HG03135 (cell line): ENCODE results near the gene KIF1B.

ENCODE experiments used
- ATAC-seq: cut with Tn5 transposase; IDR thresholded peaks from one replicate; pipeline ENCODE4 v1.9.1; 2021; ENCODE audit warnings: mild to moderate bottlenecking, moderate library complexity; ENCODE audit not compliant: unreplicated experiment

KIF1B gene, protein sequence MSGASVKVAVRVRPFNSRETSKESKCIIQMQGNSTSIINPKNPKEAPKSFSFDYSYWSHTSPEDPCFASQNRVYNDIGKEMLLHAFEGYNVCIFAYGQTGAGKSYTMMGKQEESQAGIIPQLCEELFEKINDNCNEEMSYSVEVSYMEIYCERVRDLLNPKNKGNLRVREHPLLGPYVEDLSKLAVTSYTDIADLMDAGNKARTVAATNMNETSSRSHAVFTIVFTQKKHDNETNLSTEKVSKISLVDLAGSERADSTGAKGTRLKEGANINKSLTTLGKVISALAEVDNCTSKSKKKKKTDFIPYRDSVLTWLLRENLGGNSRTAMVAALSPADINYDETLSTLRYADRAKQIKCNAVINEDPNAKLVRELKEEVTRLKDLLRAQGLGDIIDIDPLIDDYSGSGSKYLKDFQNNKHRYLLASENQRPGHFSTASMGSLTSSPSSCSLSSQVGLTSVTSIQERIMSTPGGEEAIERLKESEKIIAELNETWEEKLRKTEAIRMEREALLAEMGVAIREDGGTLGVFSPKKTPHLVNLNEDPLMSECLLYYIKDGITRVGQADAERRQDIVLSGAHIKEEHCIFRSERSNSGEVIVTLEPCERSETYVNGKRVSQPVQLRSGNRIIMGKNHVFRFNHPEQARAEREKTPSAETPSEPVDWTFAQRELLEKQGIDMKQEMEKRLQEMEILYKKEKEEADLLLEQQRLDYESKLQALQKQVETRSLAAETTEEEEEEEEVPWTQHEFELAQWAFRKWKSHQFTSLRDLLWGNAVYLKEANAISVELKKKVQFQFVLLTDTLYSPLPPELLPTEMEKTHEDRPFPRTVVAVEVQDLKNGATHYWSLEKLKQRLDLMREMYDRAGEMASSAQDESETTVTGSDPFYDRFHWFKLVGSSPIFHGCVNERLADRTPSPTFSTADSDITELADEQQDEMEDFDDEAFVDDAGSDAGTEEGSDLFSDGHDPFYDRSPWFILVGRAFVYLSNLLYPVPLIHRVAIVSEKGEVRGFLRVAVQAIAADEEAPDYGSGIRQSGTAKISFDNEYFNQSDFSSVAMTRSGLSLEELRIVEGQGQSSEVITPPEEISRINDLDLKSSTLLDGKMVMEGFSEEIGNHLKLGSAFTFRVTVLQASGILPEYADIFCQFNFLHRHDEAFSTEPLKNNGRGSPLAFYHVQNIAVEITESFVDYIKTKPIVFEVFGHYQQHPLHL (N-terminal part only)

DNA sequence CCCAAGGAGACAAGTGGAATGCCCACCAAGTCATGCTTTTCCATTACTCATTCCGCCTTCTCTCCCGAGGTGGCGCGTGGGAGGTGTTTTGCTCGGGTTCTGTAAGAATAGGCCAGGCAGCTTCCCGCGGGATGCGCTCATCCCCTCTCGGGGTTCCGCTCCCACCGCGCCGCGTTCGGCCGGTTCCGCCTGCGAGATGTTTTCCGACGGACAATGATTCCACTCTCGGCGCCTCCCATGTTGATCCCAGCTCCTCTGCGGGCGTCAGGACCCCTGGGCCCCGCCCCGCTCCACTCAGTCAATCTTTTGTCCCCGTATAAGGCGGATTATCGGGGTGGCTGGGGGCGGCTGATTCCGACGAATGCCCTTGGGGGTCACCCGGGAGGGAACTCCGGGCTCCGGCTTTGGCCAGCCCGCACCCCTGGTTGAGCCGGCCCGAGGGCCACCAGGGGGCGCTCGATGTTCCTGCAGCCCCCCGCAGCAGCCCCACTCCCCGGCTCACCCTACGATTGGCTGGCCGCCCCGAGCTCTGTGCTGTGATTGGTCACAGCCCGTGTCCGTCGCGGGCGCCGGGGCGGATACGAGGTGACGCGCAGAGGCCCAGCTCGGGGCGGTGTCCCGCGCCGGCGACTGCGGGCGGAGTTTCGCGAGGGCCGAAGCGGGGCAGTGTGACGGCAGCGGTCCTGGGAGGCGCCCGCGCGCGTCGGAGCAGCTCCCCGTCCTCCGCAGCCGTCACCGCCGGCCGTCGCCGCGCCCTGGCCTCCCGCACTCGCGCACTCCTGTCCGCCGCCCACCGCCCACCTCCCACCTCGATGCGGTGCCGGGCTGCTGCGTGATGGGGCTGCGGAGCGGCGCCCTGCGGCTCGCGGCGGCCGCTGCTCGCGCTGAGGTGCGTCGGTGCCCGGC is at the start of gene KIF1B:
Gene KIF1B, plus strand, starts transcription at position 666 of the 906 bp plus-strand sequence. CDS start 21,759 bp downstream, outside the sequence.
- peak; percentile 94 for ATAC-seq

DNA sequence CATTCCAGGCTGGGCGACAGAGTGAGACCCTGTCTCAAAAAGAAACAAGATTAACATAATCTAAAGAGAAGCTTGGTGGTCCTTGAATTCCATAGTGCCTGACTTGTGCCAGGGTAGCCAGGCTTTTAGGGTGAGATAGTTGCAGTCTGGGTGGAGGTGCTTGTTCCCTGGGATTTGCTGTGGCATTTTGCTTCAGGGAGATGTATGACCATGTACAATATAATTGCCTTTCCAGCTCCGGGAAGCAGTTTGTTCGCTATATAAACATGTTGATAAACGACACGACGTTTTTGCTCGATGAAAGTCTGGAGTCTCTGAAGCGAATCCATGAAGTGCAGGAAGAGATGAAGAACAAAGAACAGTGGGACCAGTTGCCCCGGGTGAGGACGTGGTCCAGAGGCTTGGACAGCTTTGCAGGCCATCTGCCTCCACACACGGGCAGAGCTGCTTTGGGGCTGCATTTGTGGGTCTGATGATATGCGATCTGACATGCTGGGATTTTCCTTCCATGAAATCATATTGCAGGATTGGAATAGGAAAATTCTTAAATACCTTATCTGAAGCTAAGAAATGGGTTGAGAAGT is 49.4 kb upstream of the KIF1B start:
- no peak for ATAC-seq

DNA sequence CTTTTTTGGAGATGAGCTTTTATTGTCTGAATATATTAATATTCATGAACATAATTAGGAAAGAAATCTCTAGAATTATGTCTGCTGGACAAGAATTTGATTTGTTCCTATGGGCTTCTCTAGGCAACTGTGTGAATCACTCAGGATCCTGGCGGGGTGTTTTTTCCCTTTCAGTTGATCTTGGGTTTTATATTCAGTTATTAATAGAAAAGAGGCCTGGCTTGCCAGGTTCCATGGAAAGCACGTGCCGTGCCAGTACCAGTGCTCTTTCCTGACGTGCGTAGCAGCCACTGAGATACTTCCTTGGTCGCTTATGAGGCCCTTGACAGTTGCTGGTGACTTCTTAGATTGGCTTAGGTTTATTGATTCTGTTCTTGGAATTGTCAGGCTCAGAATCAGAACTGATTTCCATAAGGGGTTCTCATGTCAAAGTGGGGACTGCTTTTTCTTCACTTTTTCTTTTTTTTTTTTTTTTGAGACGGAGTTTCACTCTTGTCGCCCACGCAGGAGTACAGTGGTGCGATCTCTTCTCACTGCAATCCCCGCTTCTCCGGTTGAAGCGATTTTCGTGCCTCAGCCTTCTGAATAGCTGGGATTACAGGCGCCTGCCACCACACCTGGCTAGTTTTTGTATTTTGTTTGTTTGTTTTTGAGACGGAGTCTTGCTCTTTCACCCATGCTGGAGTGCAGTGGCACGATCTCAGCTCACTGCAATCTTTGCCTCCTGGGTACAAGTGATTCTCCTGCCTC is 48.7 kb upstream of the KIF1B start:
- ATAC-seq: no peak

DNA sequence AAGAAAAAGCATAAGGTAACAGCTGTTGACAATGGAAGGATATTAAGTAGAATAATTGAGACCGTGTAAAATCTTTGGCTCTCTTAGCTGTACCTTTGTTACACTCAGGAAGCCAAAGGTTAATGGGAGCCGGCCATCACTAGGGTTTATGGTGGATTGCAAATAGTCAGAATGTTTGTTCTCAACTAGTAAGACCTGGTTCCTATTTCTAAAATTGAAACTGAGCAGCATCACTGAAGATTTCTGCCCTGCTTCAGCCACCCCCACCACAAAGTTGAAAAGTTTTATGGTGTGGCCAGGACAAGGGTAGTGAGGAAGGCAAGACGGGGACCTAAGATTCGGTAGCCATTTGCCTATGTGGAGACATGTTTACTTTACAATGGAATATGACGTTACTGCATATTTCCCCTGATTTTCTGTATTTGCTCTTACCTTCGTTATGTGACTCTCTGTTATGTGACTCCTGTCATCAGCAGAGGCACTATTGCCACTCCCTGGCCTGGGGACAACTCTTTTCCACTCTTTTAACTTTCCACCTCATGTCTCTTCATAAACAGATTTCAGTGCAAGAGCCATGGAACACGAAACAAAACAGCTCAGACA is 41.4 kb upstream of the KIF1B start:
- no peak for ATAC-seq

DNA sequence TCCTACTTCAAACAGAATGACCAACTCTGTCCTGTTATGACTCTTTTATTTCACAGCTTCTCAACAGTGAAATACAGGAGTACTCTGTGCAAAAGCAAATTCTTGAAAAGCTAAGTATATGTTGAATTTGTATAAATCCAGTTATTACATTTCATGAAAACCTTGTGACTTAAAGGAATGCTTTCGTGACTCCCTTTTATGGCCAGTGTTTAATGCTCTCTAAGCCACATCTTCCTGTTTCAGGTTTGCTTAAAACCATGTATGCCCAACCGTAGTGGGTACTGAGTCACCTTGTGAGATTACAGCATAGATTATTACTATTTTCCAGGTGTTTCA is 40.2 kb upstream of the KIF1B start:
- ATAC-seq: peak; percentile 61

DNA sequence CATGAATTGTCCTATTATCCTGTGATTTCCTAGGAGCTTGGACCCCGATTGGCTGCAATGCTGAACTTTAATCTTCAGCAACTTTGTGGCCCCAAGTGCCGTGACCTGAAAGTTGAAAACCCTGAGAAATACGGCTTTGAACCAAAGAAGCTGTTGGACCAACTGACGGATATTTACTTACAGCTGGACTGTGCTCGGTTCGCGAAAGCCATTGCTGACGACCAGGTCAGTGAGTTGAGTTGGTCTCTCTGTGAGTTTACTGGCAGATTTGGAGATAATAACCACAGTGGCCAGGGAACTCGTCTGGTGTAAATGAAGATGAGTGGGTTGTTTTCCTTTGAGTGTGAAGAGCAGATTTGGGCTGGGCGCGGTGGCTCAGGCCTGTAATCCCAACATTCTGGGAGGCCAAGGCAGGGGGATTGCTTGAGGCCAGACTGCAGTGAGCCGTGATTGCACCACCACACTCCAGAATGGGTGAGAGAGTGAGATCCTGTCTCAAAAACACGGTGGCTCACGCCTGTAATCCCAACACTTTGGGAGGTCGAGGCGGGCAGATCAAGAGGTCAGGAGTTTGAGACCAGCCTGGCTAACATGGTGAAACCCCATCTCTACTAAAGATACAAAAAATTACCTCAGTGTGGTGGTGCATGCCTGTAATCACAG is 39.1 kb upstream of the KIF1B start:
- ATAC-seq: no peak

DNA sequence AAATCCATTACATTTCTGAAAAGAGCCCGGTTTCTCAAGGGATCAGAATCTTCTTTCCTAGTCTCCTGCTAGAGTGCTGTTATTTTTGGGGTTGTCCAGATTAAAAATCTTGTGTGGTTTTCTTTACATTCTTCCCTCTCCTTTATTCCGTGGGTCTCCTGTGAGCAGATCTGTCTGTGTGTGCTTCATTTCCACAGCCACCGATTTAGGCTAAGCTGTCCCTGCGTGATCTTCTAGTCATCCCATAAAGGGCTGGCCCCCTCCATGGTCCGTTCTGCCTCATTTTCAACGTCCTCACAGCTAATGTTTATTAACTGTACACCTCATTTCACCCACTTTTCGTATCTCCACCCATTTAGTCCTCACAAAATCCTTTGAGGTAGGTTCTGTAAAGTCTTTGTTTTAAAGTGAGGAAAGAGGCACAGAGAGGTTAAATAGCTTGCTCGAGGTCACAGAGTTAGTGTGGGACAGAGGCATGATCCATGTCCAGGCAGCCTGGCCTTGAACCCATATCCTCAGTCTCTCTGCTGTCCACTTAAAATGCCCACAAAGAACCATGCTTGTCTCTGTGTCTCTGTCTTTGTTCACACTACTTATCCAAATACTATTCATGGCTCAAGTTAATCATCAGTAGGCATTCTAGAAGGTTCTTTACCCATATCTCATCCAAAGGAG is 38.2 kb upstream of the KIF1B start:
- ATAC-seq: no peak

DNA sequence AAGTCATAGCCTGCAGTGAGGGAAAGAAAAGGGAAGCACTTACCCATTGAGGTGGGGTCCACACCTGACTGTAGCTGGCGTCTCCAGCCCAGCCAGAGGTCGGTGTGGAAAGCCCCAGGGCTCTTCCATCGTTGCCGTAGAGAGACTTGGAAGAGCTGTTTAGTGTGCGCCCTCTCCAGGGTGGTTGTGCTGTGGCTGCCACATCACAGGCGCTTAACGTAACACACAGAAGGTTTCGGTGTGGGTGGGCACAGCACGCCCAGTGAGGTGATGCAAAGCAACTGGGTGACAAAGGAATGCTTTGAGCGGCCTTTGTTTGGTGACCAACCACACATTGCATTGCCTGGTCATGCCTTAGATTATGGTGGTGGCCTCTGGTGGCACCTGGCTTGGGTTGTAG is 36.8 kb upstream of the KIF1B start:
- no peak for ATAC-seq

DNA sequence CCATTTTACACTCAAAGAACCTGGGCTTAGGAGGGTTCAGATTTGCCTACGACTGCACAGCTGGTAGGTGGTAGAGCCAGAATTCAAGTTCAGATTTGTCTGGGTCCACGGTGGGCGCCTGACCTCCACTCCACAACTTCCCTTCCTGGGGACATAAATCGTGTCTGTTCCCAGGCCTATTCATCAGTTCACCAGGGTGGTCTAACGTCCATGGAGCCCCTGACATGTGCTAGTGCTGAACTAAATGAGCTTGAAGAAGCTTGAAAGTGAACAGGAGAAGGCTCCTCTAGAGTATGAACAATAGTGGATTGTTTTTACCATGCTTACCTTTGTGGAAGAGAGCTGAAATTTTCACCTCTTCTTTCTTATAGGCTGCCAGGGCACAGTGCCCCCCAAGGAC is 32.5 kb upstream of the KIF1B start:
- no peak for ATAC-seq

DNA sequence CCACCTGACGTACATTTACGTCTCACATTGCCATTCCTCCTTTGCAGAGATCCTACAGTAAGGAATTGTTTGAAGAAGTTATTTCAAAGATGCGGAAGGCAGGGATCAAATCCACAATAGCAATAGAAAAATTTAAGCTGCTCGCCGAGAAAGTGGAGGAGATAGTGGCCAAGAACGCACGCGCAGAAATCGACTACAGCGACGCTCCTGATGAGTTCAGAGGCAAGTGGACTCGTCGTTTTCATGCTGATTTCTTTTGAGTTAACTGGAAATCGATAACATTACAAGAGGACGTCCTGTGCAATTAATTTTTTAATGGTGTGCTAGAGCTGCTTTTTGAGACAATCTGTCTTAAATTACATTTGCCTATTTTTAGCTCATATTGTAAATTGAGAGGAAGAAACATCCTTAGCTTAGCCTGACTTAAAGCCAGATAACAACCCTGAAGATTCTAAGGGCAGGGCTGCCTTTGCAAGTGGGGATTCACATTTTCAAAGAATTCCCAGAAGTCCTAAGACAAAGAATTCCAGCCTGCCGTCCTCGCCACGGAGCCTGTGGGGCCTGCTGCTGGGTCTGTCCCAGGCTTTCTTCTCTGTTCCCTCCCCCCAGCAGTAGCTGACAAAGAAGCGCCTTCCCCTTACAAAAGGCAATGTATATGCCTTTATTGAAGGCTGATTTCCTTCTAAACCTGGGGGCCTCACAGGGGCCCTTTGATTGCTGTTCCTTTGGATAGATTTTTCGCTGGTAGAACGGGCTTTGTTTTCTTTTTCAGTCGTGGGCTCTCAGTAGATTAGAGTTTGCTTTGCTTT is 31.6 kb upstream of the KIF1B start:
- ATAC-seq: no peak

DNA sequence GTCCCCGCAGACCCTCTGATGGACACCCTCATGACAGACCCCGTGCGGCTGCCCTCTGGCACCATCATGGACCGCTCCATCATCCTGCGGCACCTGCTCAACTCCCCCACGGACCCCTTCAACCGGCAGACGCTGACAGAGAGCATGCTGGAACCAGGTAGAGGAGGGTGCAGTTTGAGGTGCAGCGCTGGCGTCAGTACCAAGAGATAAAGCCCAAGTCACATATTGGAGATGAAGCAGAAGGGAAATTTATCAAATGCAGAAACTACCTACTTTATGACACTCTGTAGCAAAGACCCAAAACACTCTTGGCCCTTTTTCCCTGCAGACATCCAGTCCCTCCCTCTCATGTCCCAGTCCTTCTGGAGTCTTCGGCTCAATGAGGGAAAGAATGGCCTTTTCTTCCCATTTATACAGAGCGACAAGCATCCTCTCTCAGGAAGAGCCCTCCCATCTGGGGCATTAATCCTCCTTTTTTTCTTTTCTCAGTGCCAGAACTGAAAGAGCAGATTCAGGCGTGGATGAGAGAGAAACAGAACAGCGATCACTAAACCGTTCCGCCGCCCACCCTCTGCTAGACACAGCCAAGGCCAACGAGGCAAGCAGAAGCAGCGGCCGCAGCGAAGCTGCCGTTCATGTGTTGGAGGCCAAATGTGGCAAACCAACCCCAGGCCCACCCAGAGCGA is 30.8 kb upstream of the KIF1B start:
- ATAC-seq: no peak

DNA sequence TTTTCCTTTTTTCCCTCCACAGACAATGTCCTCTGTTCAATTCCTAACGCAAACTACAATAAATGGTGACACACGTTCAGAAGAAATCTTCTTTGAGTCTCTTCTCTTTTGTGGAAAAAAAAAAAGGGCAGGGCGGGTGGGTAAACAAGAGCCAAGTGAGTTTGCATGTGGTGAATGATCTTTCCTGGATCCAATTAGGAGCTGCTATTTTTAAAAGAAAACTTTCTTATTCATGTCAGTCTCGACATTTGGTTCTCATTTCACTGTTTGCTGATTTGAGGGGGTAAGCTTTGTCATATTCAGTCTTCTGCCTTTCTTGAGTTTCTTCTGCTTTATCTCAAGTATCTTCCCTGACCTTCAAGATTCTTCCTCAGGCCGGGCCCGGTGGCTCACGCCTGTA is 29.2 kb upstream of the KIF1B start:
- no peak for ATAC-seq

DNA sequence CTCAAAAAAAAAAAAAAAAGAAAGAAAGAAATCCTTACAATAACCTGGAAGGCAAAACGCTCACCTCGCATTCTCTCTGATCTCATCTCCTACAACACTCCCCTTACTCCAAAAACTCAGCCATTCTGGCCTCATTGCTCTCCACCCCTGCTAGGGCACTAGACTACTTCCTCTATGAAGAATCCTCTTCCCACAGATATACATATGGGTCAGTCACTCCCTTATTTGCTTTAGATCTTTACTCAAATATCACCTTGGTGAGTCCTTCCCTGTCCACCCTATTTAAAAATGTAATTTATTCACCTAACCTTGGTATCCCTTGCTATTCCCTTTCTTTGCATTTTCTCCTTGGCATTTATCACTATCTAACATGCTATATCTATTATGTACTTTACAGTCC is 24.6 kb upstream of the KIF1B start:
- no peak for ATAC-seq

DNA sequence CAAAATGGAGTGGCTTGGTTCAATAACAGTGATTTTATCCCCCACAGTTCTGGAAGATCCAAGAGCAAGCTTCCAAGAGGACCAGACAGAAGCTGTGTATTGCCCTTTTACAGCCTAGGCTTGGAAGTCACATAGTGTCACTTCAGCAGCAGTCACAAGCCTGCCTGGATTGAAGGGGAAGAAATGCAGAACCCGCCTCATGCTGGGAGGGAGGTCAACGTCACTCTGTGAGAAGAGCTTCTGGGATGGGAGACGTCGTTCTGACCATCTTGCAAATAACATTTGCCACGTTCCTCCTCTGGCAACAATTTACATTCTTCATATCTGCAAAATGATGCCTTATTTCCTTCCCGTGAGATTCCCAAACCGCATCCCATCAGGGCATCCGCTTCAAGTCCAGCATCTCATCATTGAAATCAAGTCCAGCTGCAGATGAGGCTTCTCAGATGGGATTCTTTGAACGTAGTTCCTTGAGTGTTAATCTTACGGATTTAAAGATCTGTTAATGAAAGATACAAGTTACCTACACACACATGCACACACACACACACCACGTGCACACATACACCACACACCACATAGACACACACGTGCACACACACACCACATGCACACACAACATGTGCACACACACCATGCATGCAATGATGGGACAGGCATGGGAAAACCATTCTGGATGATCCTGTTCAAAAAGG is 23.9 kb upstream of the KIF1B start:
- ATAC-seq: no peak

DNA sequence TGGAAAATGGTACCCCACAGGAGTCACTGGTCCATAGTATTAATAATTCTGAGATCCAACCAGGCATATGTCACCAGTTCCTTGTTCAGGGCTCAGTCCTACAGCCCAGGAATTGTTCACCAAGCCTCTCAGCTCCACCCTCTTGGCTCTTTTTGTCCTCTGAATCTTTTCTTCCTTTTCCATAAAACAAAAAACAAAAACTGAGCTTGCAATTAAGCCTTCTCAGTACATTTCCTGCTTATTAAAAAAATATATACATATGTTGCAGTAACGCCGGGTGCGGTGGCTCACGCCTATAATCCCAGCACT is 23.4 kb upstream of the KIF1B start:
- ATAC-seq: no peak

DNA sequence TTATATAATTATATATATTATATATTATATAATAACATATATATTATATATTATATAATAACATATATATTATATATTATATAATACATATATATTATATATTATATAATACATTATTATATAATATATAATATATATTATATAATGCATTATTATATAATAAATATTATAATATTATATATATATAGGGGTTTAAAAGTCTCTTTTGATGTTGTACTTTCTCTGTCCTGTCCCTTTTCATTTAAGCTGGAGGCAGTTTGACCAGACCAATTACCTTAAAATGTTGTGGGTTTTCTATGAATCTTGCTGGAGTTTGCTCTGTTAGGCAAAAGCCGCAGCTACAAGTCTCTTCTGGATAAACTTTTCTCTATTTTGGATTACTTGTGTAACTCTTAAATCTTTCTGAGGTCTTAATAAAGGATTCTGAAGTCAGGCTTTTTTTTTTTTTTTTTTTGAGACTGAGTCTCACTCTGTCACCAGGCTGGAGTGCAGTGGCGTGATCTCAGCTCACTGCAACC is 22.2 kb upstream of the KIF1B start:
- ATAC-seq: no peak
